Stimulated activated CD4-positive, alpha-beta T cell treated with anti-CD3 and anti-CD28 coated beads, Interleukin-12 subunit alpha, Interleukin-12 subunit beta, amount 100 ng/mL, for 48 hours (primary cell): ENCODE measurements around the gene SLC6A19.

ENCODE experiments used
- DNase-seq, 3 donors: peaks; one replicate each; pipeline ENCODE4 v3.0.0-alpha.2; 2020; ENCODE audit warnings: low read depth in 2 of 3, low spot score in 1 of 3

Gene SLC6A19

GRCh38 chr5:1165864-1166263 is 35.5 kb upstream of the SLC6A19 start:
- DNase-seq: no peak

DNA sequence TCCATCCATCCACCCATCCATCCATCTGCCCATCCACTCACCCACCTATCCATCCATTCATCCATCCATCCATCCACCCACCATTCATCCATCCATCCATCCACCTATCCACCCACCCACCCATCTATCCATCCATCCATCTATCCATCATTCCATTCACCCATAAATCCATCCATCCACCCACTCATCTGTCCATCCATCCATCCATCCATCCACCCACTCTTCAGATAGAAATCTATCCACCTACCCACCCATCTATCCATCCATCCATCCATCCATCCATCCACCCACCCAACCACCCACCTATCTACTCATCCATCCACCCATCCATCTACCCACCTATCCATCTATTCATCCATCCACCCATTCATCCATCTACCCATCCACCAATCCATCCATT is 35.0 kb upstream of the SLC6A19 start:
- DNase-seq: no peak

- no peak for DNase-seq
Observed at GRCh38 chr5:1167361-1167727, 34.1 kb upstream of the SLC6A19 start.

- DNase-seq: peak; percentile 17 to 59 (median 42)
Observed at GRCh38 chr5:1167728-1168709, 33.4 kb upstream of the SLC6A19 start.

DNA sequence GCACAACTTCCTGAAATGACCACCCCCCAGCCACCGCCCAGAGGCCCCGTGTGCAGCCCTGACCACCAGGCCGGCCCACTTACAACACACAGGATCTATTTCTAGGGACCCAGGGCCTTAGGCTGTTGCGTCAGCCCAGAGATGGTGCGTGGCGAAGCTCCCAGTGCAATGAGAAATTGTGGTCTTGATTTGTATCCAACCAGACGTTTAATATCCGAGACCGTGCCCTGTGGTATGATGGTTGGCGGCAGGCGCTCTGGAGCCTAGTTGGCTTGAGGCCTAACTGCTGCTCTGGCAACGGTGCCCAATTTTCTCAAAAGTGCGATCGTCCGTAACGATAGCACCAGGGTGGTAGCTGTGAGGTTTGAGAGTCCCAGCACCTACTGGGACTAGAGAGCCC is 32.6 kb upstream of the SLC6A19 start:
- no peak for DNase-seq

DNA sequence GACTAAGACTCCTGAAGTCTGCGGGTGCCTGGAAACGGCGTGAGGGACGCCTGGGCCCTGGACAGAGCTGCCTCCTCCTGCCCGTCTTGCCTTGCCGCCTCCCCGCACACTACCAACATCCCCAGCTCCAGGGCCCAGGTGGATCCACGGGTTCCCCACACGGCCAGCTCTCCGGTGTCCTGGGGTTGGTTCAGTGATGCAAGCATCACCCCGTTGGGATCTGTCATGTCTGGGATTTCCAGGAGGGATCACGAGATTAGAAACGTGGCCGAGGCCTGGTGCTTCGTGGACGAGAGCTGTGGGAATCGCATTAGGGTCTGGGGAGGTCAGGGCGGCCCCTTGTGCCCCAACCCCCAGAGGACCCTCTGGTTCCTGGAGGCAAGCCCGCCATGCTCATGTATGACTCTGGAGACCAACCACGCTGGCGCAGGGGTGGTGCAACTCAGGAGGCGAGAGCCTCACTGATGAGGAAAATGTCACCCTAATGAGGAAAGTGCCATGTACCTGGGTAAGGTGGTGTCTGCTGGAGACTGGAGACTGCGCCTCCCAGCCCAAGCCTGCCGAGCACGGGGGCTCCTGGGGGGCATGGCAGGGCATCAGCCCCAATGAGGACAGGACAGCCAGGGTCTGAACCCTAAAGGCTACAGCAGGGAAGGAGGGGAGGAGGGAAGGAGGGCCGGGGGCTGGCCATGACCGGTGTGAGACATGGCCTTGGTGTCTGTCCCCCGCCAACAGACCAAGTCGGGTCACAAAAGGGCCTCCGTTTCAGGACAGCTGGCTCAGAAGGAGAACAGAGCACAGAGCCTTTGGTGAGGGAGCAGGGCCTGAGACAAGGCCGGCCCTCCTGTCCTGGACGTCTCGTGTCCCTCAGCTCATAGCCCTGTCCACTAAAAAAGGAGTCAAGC is 31.9 kb upstream of the SLC6A19 start:
- no peak for DNase-seq

DNA sequence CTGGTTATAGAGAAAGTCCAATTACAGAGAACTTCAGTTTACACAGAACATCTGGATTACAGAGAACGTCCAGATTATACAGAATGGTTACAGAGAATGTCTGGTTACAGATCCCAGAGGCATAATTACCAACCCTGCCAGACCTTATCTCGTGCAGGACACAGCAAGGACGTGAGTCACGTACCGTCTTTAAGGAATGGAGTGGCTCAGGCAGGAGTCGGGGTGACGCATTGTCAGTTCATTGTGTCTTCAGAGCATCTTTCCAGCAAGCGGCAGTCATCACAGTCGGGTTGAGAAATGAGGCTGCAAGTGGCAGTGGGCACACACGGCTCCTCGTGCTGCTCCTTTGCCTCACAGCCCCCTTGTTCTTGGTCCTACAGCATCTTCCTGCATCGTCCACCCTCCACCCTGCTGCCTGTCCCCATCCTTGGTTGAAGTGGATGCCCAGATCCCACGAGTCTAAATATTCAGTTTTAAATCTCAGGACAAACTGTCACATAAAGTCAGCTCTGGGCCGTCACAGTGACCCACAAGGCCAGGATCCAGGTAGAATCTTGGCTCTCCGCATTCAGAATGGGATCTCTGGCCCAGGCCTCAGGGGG is 30.0 kb upstream of the SLC6A19 start:
- no peak for DNase-seq

GRCh38 chr5:1172007-1172581 is 29.3 kb upstream of the SLC6A19 start:
- no peak for DNase-seq

- DNase-seq: peak; percentile 8 to 26 (median 15)
Observed at GRCh38 chr5:1172670-1173404, 28.6 kb upstream of the SLC6A19 start.

DNA sequence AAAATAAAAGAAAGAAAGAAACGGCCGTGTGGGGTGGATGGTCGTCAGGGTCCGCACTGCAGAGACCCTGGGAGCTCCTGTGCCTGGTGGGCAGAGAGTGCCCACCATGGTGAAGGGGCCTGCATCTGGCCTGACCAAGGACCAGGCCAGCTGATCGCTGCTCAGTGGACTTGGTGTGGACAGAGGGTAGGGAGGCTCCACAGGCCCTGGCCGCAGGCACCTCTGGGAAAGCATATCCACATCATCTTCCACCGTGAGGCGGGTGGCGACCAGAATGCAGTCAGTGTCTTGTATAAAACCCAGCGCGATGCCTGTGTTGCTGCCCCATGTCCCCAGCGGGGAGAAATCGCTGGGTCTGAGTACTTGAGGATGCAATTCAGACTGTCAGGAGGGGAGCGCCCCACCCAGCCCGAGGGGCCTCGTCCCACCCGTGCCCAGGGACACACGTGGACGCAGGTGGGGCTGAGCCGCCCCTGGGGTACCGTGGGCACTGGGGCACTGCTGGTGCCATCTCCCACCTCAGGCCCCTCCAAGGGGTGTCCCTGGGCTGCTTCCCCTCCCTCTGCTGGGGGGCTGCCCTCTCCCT is 27.8 kb upstream of the SLC6A19 start:
- no peak for DNase-seq

- peak; percentile 27 to 52 (median 49) for DNase-seq
Observed at GRCh38 chr5:1174122-1174936, 27.1 kb upstream of the SLC6A19 start.

DNA sequence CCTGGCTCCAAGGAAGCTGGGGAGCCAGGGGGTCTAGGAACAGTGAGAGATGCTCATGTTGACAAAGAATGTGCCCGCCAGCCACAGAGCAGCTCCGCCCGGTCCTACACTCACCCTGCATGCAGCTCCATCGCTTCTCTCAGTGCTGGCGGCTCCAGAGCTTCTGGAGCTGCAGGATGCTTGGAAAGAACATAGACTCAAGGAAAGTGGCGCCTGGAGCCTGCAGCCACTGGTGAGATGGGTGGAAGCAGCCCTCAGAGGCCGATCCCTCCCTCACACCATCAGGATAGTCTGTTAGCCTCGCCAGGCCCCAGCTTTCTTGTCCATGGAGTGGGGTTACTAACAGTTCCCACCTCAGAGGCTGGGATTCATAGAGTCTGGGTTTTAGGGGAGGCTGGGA is 26.4 kb upstream of the SLC6A19 start:
- DNase-seq: no peak

DNA sequence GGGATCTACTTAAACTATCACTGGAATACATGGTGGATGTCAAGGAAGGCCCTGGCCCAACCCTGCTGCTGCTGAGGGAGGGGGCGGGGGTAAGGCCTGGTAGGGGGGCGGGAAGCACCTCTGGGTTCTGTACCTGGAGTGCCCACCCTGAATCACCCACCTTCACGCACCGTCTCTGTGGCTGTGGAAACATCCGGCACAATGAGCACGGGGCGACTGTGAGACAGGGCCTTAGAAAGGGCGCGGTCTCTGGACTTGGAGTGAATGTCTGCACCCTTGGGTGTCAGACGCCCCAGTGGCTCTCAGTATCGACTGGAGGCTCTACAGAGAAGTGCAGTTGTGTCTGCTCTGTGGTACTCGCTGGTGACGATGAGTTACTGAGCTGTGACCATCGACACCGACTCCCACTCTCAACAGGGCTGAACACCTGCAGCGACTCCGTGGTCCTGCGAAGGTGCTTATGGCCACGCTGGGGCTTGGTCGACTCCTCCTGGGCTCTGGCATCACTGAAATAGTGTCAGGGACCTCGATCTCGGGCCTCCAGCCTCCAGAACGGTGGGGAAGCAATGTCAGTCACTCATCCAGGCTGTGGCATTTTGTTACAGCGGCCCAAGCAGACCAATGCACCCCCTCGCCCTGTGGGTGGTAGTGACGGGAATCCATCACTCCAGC is 25.5 kb upstream of the SLC6A19 start:
- no peak for DNase-seq

DNA sequence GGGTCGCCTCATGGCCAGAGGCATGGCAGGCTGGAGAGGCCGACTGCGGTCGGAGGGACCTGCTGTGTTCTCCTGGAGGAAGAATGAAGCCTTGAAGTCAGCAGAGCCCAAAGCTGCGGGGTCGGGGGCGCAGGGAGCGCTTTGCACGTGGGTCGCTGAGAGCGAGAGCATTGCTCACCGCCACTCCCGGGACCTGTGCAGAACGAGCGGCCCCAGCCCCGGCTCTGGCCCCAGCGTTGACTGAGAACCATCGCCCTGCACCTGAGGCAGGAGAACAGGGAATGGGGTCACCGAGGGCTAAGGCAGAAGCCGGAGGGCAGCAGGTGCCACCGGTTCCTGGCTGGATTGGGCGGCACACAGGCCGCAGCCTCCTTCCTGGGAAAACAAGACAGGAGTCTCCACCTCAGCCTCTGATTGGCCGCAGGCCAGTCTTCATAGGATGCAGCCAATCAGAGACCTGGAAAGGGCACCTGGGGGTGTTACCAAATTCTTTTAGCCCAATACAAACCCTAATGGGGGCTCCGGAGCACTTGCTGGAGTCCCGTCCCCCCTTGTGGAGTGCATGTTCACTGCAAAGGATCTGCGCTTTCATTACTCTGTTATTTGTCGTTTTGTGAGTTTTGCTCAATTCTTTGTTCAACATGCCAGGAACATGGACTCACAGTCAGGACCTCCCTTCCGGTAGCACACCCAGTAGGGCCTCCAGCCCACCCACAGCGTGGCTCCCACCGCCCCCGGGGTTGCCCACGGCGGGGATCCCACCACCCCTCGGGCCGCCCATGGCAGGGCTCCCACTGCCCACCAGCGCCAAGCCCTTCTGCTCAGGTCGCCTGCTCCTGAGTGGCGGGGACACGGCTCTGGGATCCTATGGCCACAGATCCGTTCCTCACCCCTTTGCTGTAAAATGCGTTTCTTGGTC is 24.7 kb upstream of the SLC6A19 start:
- DNase-seq: no peak

DNA sequence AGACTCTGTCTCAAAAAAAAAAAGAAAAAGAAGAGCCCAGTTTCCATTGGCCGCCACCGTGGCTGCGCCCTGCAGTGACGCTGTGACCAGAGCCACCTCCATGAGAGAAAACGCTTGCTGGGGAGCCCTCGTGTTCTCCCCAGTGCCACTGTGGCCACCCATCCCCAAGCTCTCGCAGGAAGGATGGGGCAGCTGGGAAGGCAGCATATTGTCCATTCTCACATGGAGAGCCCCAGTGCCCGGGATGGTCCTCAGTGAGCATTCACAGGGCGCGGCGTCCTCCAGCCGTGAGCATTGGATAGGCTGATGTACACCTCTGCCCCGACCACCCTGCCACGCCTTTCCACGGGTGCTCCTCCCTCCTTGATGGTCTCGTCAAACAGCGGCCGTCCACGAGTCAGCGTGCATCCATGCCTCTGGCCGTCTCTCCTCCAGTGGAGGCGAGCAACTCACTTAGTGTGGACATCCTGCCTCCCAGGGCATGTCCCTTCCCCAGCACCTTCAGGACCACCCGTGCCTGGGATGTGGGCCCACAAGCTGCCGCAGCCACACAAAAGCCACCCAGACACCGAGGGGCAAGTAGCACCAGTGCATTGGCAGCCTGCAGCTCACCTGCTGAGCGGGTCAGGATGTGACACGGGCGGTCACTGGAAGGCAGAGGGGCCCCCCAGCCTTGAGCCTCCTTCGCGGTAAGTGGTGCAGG is 23.4 kb upstream of the SLC6A19 start:
- no peak for DNase-seq

- DNase-seq: no peak
Observed at GRCh38 chr5:1178529-1179382, 22.6 kb upstream of the SLC6A19 start.
